ENCODE measurements around the gene MYO1A.
A peak's percentile ranks its signal among the peaks of the same experiment; 100 is the strongest.
"Not testable (repeated sequence)": the region's sequence is repeated elsewhere in the genome, so short reads cannot be mapped to it uniquely, and the experiment has no call there.

MYO1A gene

DNA sequence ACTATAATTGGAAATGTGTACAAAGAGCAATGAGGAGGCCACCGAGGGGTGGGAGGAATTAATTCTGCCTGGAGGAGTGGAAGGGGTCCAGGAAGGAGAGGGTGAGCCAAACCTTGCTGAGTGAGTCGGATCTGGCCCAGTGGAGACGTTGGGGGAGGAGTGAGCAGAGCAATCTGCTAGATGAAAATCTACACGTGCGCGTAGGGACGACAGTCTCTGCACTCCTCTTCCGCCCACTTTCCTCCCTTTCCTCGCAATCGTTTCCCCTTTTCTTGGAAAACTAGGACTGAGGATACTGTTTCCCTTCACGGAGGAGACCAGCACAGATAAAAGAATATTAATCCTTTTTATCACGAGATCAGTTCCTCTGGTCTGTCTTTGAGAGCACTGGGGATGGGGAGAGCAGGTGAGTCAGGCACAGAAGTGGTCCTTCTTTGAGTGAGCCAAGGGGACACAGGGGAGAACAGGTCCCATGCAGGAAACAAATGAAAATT lies 36.1 kb upstream of the MYO1A start:
- H3K27ac ChIP-seq, result peak overlapping the region; percentile 81
- TF ChIP-seq, protein P1, sequence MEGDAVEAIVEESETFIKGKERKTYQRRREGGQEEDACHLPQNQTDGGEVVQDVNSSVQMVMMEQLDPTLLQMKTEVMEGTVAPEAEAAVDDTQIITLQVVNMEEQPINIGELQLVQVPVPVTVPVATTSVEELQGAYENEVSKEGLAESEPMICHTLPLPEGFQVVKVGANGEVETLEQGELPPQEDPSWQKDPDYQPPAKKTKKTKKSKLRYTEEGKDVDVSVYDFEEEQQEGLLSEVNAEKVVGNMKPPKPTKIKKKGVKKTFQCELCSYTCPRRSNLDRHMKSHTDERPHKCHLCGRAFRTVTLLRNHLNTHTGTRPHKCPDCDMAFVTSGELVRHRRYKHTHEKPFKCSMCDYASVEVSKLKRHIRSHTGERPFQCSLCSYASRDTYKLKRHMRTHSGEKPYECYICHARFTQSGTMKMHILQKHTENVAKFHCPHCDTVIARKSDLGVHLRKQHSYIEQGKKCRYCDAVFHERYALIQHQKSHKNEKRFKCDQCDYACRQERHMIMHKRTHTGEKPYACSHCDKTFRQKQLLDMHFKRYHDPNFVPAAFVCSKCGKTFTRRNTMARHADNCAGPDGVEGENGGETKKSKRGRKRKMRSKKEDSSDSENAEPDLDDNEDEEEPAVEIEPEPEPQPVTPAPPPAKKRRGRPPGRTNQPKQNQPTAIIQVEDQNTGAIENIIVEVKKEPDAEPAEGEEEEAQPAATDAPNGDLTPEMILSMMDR (conservative IDR thresholded peaks at IDR 0.05), result no peak
- TF ChIP-seq ZFX (IDR thresholded peaks at IDR 0.05), result no peak

DNA sequence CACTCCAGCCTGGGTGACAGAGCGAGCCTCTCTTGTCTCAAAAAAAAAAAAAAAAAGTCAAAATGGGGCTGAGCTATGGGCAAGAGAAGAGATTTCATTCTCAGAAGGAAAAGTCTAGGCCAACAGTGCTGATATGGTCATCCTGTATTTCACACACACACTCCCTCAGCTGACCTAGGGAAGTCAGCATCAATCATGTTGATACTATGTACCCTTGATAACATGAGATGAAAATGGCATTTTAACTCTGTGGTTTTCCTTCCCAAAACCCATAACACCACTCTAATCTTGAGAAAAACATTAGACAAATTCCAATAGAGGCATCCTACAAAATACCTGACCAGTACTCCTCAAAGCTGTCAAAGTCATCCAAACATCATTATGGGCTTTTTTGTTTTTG lies 30.9 kb upstream of the MYO1A start:
- H3K27ac ChIP-seq, result no peak overlapping the region
- TF ChIP-seq ZFX (IDR thresholded peaks at IDR 0.05), result no peak
- TF ChIP-seq, protein P1 (conservative IDR thresholded peaks at IDR 0.05), result no peak

DNA sequence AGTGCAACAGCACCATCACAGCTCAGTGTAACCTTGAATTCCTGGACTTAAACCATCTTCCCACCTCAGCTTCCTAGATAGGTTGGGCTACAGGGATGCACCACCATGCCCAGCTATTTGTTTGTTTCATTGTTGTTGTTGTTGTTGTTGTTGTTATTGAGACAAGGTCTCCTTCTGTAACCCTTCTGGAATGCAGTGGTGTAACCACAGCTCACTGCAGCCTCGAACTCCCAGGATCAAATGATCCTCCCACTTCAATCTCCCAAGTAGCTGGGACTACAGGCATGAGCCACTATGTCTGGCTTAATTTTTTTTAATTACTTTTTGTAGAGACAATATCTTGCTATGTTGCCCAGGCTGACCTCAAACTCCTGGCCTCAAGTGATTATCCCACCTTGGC lies 29.9 kb upstream of the MYO1A start:
- no peak overlapping the region for H3K27ac ChIP-seq
- TF ChIP-seq ZFX (IDR thresholded peaks at IDR 0.05), result no peak
- TF ChIP-seq, protein P1 (conservative IDR thresholded peaks at IDR 0.05), result no peak

DNA sequence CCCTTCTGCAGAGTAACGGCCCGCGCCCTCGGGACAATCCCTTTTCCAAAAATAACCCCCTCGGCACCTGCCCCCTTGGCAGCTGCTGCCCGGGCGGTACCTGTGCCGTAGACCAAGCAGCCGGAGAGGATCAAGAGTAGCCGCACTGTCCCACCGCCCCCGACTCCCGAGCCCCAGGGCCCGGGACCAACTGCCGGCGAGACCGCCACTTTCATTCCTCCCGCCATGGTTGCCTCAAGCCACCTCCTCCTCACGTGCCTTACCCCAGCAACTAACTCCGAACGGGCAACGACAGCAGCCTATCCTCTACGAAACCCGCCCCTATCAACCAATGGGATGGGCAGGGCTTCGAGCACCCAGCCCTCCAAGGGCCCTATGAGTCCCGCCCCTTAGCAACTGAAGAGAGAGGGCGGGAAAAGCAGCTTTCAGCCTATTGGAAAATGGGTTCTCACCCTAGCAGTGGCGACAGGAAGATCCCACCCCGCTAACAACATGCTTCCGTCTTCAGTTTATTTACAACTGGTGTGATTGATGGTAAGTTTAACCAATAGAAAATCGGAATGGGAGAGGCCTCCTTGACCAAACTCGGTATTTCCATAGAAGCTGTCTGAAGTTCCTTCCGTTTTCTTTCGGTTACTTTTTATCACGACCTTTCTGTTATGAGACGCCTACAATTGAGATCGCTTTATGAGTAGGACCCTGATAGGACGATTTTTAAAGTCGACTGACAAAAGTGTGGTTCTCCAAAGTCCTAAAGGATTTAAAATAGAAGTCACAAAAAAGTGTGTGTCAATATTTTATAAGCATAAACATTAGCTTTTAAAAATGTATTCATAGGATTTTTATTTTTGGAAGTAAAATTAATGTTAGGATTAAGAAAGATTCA lies 28.8 kb upstream of the MYO1A start, which contains the start of gene NEMP1:
TSS of gene NEMP1 (minus strand) at position 273 of the 886 bp plus-strand sequence. CDS start at position 227, 46 bp downstream.
- peak within 1 kb of the TSS; percentile 81 for H3K27ac ChIP-seq
- peak; percentile 37 for TF ChIP-seq ZFX (IDR thresholded peaks at IDR 0.05)
- TF ChIP-seq, protein P1 (conservative IDR thresholded peaks at IDR 0.05), result no peak

DNA sequence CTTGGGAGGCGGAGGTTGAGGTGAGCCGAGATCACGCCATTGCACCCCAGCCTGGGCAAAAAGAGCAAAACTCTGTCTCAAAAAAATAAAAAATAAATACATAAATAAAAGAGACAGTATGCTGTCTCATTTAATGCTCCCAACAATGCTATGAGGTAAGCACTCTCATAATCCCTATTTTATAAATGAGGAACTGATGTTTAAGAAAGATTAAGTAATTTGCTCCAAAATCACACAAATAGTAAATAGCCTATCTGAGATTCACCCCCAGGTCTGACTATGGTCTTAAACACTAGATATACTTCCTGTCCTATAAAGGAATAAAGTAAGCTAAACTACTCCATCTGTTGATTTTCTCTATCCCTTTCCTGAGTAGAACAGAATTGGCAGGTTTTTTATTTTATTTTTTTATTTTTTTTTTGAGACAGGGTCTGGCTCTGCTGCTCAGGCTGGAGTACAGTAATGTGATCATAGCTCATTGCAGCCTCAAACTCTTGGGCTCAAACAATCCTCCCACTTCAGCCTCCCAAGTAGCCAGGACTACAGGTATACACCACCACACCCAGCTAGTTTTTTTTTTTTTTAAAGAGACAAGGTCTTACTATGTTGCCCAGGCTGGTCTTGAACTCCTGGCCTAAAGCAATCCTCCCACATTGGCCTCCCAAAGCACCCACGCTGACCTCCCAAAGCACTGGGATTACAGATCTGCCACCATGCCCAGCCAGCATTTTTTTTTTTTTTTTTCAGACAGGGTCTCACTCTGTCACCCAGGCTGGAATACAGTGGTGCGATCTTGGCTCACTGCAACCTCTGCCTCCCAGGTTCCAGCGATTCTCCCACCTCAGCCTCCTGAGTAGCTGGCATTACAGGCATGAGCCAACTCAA lies 23.9 kb upstream of the MYO1A start:
- H3K27ac ChIP-seq, result not testable (repeated sequence)

DNA sequence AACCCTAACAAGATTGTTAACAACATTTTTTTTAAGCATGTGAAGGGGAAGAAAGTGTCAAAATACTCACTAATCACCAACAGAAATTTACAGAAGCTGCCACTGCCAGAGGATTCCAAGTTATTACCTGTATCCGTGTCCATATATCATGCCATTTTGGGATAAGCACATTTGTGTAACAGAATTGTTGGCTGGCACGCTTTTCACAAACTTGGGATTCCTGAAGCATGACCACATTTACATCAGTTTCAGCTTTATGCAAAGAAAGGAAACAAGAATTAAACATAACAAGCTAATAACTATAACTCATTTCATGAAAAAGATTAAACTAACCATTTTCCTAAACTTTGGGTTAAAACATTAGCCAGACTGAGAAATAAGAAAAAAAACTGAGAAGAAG lies 22.7 kb upstream of the MYO1A start:
- no peak overlapping the region for H3K27ac ChIP-seq
- TF ChIP-seq, protein P1 (conservative IDR thresholded peaks at IDR 0.05), result no peak
- no peak for TF ChIP-seq ZFX (IDR thresholded peaks at IDR 0.05)

DNA sequence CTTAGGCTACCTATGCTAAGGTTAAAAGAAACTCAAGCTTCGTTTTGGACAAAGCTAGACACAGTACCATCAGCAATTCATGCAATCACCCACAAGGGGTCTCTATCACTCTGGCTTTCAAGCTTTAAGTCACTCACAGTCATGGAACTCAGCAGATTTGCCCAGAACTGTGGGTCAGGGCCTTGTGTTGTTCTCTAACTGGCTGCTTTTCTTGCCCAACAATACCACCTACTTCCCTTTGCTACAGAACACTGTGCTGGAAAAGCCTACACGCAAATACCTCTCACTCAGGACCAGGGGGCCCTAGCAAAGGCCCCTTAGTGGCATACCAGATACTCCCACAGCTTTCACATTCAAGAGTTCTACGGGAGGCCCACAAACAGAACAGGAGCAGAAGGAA lies 19.6 kb upstream of the MYO1A start:
- no peak for TF ChIP-seq ZFX (IDR thresholded peaks at IDR 0.05)
- TF ChIP-seq, protein P1 (conservative IDR thresholded peaks at IDR 0.05), result peak; percentile 83
- H3K27ac ChIP-seq, result no peak overlapping the region
